Epithelial cell of esophagus (primary cell): ENCODE results near the gene SDHAF2.

Source experiments
- DNase-seq: peaks from one replicate; pipeline ENCODE4 v3.0.0; 2010; ENCODE audit warnings: low read depth
- H3K4me3 ChIP-seq: 2 replicates; pipeline ENCODE4 v1.5.1; 2011; ENCODE audit warnings: mild to moderate bottlenecking, low read length, control low read depth
- CTCF ChIP-seq: IDR thresholded peaks from 2 replicates; pipeline ENCODE4 v1.5.1; 2011; ENCODE audit warnings: low read depth, mild to moderate bottlenecking, low read length, control low read depth, inconsistent platforms; ENCODE audit not compliant: insufficient read depth; ENCODE audit errors: missing control alignments

Gene SDHAF2

GRCh38 chr11:61401173-61401572, 28.8 kb upstream of the SDHAF2 start:
- H3K4me3 ChIP-seq = no peak overlapping the region
- no peak for TF ChIP-seq CTCF
- DNase-seq = no peak

GRCh38 chr11:61401573-61401972, 28.4 kb upstream of the SDHAF2 start:
- H3K4me3 ChIP-seq = no peak overlapping the region
- TF ChIP-seq CTCF = no peak
- no peak for DNase-seq

GRCh38 chr11:61403658-61404057, 26.3 kb upstream of the SDHAF2 start:
- no peak overlapping the region for H3K4me3 ChIP-seq
- no peak for TF ChIP-seq CTCF
- DNase-seq = no peak

- DNase-seq = no peak
- TF ChIP-seq CTCF = no peak
- no peak overlapping the region for H3K4me3 ChIP-seq
Measured at GRCh38 chr11:61404103-61404502, 25.8 kb upstream of the SDHAF2 start.

GRCh38 chr11:61404641-61405040, 25.3 kb upstream of the SDHAF2 start:
- no peak for TF ChIP-seq CTCF
- no peak for DNase-seq
- H3K4me3 ChIP-seq = no peak overlapping the region

- DNase-seq = no peak
- no peak for TF ChIP-seq CTCF
- H3K4me3 ChIP-seq = no peak overlapping the region
Measured at GRCh38 chr11:61406067-61406466, 23.9 kb upstream of the SDHAF2 start.

- TF ChIP-seq CTCF = no peak
- DNase-seq = no peak
- no peak overlapping the region for H3K4me3 ChIP-seq
Measured at GRCh38 chr11:61406991-61407728, 22.8 kb upstream of the SDHAF2 start.
